SU-DHL-6 (cell line): ENCODE results near the gene CORO6.

Experiments
- CTCF ChIP-seq: fragments of 200-600 bp; sonication (generic); IDR thresholded peaks from one replicate; pipeline ENCODE4 v1.5.1; 2017; ENCODE audit warnings: antibody characterized with exemption, mild to moderate bottlenecking, low read length, moderate library complexity; ENCODE audit not compliant: insufficient read depth, poor library complexity, severe bottlenecking
- EZH2phosphoT487 ChIP-seq: fragments of 200-600 bp; sonication (generic), shearing (Covaris generic); conservative IDR thresholded peaks from 2 replicates; pipeline ENCODE4 v1.6.1; 2018; ENCODE audit warnings: mild to moderate bottlenecking, antibody characterized with exemption, low read length, moderate library complexity, mixed read lengths

GRCh38 chr17:29615492-29616299, 7.0 kb downstream of the CORO6 start:
- no peak for TF ChIP-seq CTCF
- no peak for TF ChIP-seq EZH2phosphoT487
